Neural cell (in vitro differentiated cells): Measurements from ENCODE around the gene DIABLO.

Experiments
- EP300 ChIP-seq: fragments of 450-650 bp; conservative IDR thresholded peaks from 2 replicates; pipeline ENCODE4 v1.6.1; 2014; ENCODE audit warnings: antibody characterized with exemption, mild to moderate bottlenecking, moderate library complexity; ENCODE audit not compliant: poor library complexity, severe bottlenecking
- EZH2 ChIP-seq: fragments of 200-600, 300-800 bp; shearing (Covaris generic), sonication (generic); IDR thresholded peaks from 2 replicates; pipeline ENCODE4 v1.6.1; 2014; ENCODE audit warnings: antibody characterized with exemption, low read length, borderline replicate concordance, mild to moderate bottlenecking; ENCODE audit not compliant: insufficient read depth, poor library complexity, severe bottlenecking
- MXI1 ChIP-seq: fragments of 450-650 bp; conservative IDR thresholded peaks from 2 replicates; pipeline ENCODE4 v1.6.1; 2014; ENCODE audit warnings: antibody characterized with exemption, mild to moderate bottlenecking; ENCODE audit not compliant: poor library complexity, severe bottlenecking
- POLR2AphosphoS5 ChIP-seq: IDR thresholded peaks from 2 replicates; pipeline ENCODE4 v1.6.1; 2012
- RAD21 ChIP-seq: fragments of 450-650 bp; conservative IDR thresholded peaks from 2 replicates; pipeline ENCODE4 v1.6.1; 2014; ENCODE audit warnings: antibody characterized with exemption, mild to moderate bottlenecking, moderate library complexity
- REST ChIP-seq: IDR thresholded peaks from 2 replicates; pipeline ENCODE4 v1.6.1; 2012; ENCODE audit warnings: borderline replicate concordance
- SMC3 ChIP-seq: fragments of 450-650 bp; conservative IDR thresholded peaks from 2 replicates; pipeline ENCODE4 v1.6.1; 2014; ENCODE audit warnings: antibody characterized with exemption, mild to moderate bottlenecking, moderate library complexity; ENCODE audit not compliant: poor library complexity
- TAF1 ChIP-seq: IDR thresholded peaks from 2 replicates; pipeline ENCODE4 v1.6.1; 2012; ENCODE audit warnings: low read depth
- TF ChIP-seq, protein P1 (sequence below): fragments of 450-650 bp; IDR thresholded peaks from 2 replicates; pipeline ENCODE4 v1.5.1; 2014; ENCODE audit warnings: antibody characterized with exemption, mild to moderate bottlenecking, moderate library complexity; ENCODE audit not compliant: poor library complexity, severe bottlenecking

- TF ChIP-seq, protein P1, sequence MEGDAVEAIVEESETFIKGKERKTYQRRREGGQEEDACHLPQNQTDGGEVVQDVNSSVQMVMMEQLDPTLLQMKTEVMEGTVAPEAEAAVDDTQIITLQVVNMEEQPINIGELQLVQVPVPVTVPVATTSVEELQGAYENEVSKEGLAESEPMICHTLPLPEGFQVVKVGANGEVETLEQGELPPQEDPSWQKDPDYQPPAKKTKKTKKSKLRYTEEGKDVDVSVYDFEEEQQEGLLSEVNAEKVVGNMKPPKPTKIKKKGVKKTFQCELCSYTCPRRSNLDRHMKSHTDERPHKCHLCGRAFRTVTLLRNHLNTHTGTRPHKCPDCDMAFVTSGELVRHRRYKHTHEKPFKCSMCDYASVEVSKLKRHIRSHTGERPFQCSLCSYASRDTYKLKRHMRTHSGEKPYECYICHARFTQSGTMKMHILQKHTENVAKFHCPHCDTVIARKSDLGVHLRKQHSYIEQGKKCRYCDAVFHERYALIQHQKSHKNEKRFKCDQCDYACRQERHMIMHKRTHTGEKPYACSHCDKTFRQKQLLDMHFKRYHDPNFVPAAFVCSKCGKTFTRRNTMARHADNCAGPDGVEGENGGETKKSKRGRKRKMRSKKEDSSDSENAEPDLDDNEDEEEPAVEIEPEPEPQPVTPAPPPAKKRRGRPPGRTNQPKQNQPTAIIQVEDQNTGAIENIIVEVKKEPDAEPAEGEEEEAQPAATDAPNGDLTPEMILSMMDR = no peak
- TF ChIP-seq EP300 = no peak
- TF ChIP-seq RAD21 = no peak
- TF ChIP-seq SMC3 = no peak
- no peak for TF ChIP-seq POLR2AphosphoS5
- TF ChIP-seq EZH2 = no peak
- no peak for TF ChIP-seq MXI1
- TF ChIP-seq TAF1 = no peak
- no peak for TF ChIP-seq REST
These were observed 49.6 kb upstream of the DIABLO start for GRCh38 chr12:122275459-122275858.
